Neural cell (in vitro differentiated cells): ENCODE data around the gene CFDP1. TPM values are rescaled to one million over a fixed set of nuclear protein-coding genes. Genes with fewer than 3 reads are reported as not detected.

Experiments used
- H2AFZ ChIP-seq: fragments of 200-600, 300-800 bp; sonication (generic), shearing (Covaris generic); 2 replicates; pipeline ENCODE4 v1.6.0; 2014; ENCODE audit warnings: low read depth, mild to moderate bottlenecking, antibody characterized with exemption, low read length, moderate library complexity
- H3F3A ChIP-seq: fragments of 200-600 bp; shearing (Covaris generic); 2 replicates; pipeline ENCODE4 v1.6.1; 2016; ENCODE audit warnings: mild to moderate bottlenecking, moderate library complexity, mixed read lengths, antibody characterized with exemption, low read length; ENCODE audit not compliant: insufficient read depth, poor library complexity, severe bottlenecking
- H3K27ac ChIP-seq: fragments of 200-600, 300-800 bp; sonication (generic), shearing (Covaris generic); 2 replicates; pipeline ENCODE4 v1.5.1; 2014; ENCODE audit warnings: mild to moderate bottlenecking, low read length, moderate library complexity
- H3K27me3 ChIP-seq: fragments of 300-800, 200-600 bp; sonication (generic), shearing (Covaris generic); 2 replicates; pipeline ENCODE4 v1.6.0; 2014; ENCODE audit warnings: mild to moderate bottlenecking, low read depth, low read length, moderate library complexity; ENCODE audit not compliant: insufficient read depth
- H3K36me3 ChIP-seq: fragments of 300-800, 200-600 bp; sonication (generic), shearing (Covaris generic); 2 replicates; pipeline ENCODE4 v1.5.1; 2014; ENCODE audit warnings: mild to moderate bottlenecking, antibody characterized with exemption, low read length, moderate library complexity; ENCODE audit not compliant: insufficient read depth
- H3K4me2 ChIP-seq: fragments of 300-800, 200-600 bp; sonication (generic), shearing (Covaris generic); 2 replicates; pipeline ENCODE4 v1.6.0; 2014; ENCODE audit warnings: mild to moderate bottlenecking, low read length
- H3K4me3 ChIP-seq: fragments of 300-800, 200-600 bp; sonication (generic), shearing (Covaris generic); 2 replicates; pipeline ENCODE4 v1.5.1; 2014; ENCODE audit warnings: mild to moderate bottlenecking, low read length, moderate library complexity
- H3K79me2 ChIP-seq: fragments of 200-600 bp; shearing (Covaris generic); replicated peaks from 2 replicates; pipeline ENCODE4 v1.6.0; 2014; ENCODE audit warnings: mild to moderate bottlenecking, low read length, moderate library complexity; ENCODE audit not compliant: insufficient read depth
- H3K9ac ChIP-seq: fragments of 300-800, 200-600 bp; sonication (generic), shearing (Covaris generic); 2 replicates; pipeline ENCODE4 v1.6.1; 2016; ENCODE audit warnings: mild to moderate bottlenecking, low read length, mixed read lengths
- H3K9me2 ChIP-seq: fragments of 200-600 bp; shearing (Covaris generic); 2 replicates; pipeline ENCODE4 v1.6.1; 2016; ENCODE audit warnings: mild to moderate bottlenecking, low read length, mixed read lengths; ENCODE audit not compliant: insufficient read depth
- H3K9me3 ChIP-seq: fragments of 200-600, 300-800 bp; sonication (generic), shearing (Covaris generic); 2 replicates; pipeline ENCODE4 v1.6.1; 2016; ENCODE audit warnings: mild to moderate bottlenecking, mixed run types, low read length, moderate library complexity, mixed read lengths
- H4K20me1 ChIP-seq: fragments of 200-600 bp; shearing (Covaris generic); 2 replicates; pipeline ENCODE4 v1.6.1; 2016; ENCODE audit warnings: mild to moderate bottlenecking, mixed run types; ENCODE audit not compliant: insufficient read depth
- CTCF ChIP-seq: fragments of 450-650 bp; IDR thresholded peaks from 2 replicates; pipeline ENCODE4 v1.5.1; 2014; ENCODE audit warnings: antibody characterized with exemption, mild to moderate bottlenecking, moderate library complexity; ENCODE audit not compliant: poor library complexity, severe bottlenecking
- EP300 ChIP-seq: fragments of 450-650 bp; conservative IDR thresholded peaks from 2 replicates; pipeline ENCODE4 v1.6.1; 2014; ENCODE audit warnings: antibody characterized with exemption, mild to moderate bottlenecking, moderate library complexity; ENCODE audit not compliant: poor library complexity, severe bottlenecking
- EZH2 ChIP-seq: fragments of 200-600, 300-800 bp; shearing (Covaris generic), sonication (generic); IDR thresholded peaks from 2 replicates; pipeline ENCODE4 v1.6.1; 2014; ENCODE audit warnings: antibody characterized with exemption, low read length, borderline replicate concordance, mild to moderate bottlenecking; ENCODE audit not compliant: insufficient read depth, poor library complexity, severe bottlenecking
- MXI1 ChIP-seq: fragments of 450-650 bp; conservative IDR thresholded peaks from 2 replicates; pipeline ENCODE4 v1.6.1; 2014; ENCODE audit warnings: antibody characterized with exemption, mild to moderate bottlenecking; ENCODE audit not compliant: poor library complexity, severe bottlenecking
- POLR2AphosphoS5 ChIP-seq: IDR thresholded peaks from 2 replicates; pipeline ENCODE4 v1.6.1; 2012
- RAD21 ChIP-seq: fragments of 450-650 bp; conservative IDR thresholded peaks from 2 replicates; pipeline ENCODE4 v1.6.1; 2014; ENCODE audit warnings: antibody characterized with exemption, mild to moderate bottlenecking, moderate library complexity
- SMC3 ChIP-seq: fragments of 450-650 bp; conservative IDR thresholded peaks from 2 replicates; pipeline ENCODE4 v1.6.1; 2014; ENCODE audit warnings: antibody characterized with exemption, mild to moderate bottlenecking, moderate library complexity; ENCODE audit not compliant: poor library complexity
- TAF1 ChIP-seq: IDR thresholded peaks from 2 replicates; pipeline ENCODE4 v1.6.1; 2012; ENCODE audit warnings: low read depth
- polyA plus RNA-seq: library from polyadenylated mRNA; depleted of rRNA; stranded (reverse); fragments of >200 nt; gene quantifications from 2 replicates; pipeline ENCODE4 v1.2.3, GENCODE V29; 2014
- TF ChIP-seq, protein P1 (sequence below): IDR thresholded peaks from 2 replicates; pipeline ENCODE4 v1.6.1; 2012; ENCODE audit warnings: borderline replicate concordance

Gene CFDP1
- polyA plus RNA-seq, 1 donor from 2014 or later = 201 TPM

- TF ChIP-seq EP300 (no peak), TAF1 (no peak), SMC3 (no peak), MXI1 (no peak), CTCF (no peak), EZH2 (no peak), RAD21 (no peak), POLR2AphosphoS5 (no peak)
- no peaks in the 10 kb centered on the region for H3K9me2 ChIP-seq
- H3K79me2 ChIP-seq = peaks cover 17% of the 10 kb centered on the region
- no peak overlapping the region for H3K4me2 ChIP-seq
- H3K9me3 ChIP-seq = no peaks in the 10 kb centered on the region
- H4K20me1 ChIP-seq = no peaks in the 10 kb centered on the region
- no peaks in the 10 kb centered on the region for H3K27me3 ChIP-seq
- H3K4me3 ChIP-seq = no peak overlapping the region
- H3K27ac ChIP-seq = no peak overlapping the region
- no peaks in the 10 kb centered on the region for H3K36me3 ChIP-seq
- no peaks in the 10 kb centered on the region for H3F3A ChIP-seq
- H3K9ac ChIP-seq = no peak overlapping the region
- H2AFZ ChIP-seq = no peak overlapping the region
Measured at GRCh38 chr16:75415169-75415905, 18.0 kb downstream of the CFDP1 start.

DNA sequence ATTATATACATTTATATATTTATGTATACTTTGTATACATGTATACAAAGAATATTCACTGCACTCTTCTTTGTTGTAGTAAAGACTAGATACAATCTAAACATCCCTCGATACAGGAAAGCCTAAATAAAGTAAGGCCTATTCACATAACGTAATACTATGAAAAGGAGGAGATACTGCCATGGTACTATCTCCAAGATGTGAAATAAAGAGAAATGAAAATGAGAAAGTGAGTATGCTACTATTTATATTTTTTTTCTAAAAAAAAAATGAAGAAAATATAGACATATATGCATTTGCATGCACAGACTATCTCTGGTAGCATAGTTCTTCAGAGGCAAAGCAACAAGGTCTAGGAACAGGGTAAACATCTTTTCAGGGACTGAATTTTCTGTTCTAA is 19.4 kb downstream of the CFDP1 start:
- Histone ChIP-seq H2AFZ (no peak overlapping the region), H3K9me3 (no peaks in the 10 kb centered on the region), H3K27me3 (no peaks in the 10 kb centered on the region), H3K79me2 (peaks cover 11% of the 10 kb centered on the region), H3K36me3 (no peaks in the 10 kb centered on the region), H3K9me2 (no peaks in the 10 kb centered on the region), H3K4me2 (no peak overlapping the region), H3K9ac (no peak overlapping the region), H3K27ac (no peak overlapping the region), H4K20me1 (no peaks in the 10 kb centered on the region), H3K4me3 (no peak overlapping the region), H3F3A (no peaks in the 10 kb centered on the region)
- TF ChIP-seq TAF1 (no peak), POLR2AphosphoS5 (no peak), SMC3 (no peak), MXI1 (no peak), CTCF (no peak), RAD21 (no peak), EP300 (no peak), EZH2 (no peak)
- TF ChIP-seq, protein P1, sequence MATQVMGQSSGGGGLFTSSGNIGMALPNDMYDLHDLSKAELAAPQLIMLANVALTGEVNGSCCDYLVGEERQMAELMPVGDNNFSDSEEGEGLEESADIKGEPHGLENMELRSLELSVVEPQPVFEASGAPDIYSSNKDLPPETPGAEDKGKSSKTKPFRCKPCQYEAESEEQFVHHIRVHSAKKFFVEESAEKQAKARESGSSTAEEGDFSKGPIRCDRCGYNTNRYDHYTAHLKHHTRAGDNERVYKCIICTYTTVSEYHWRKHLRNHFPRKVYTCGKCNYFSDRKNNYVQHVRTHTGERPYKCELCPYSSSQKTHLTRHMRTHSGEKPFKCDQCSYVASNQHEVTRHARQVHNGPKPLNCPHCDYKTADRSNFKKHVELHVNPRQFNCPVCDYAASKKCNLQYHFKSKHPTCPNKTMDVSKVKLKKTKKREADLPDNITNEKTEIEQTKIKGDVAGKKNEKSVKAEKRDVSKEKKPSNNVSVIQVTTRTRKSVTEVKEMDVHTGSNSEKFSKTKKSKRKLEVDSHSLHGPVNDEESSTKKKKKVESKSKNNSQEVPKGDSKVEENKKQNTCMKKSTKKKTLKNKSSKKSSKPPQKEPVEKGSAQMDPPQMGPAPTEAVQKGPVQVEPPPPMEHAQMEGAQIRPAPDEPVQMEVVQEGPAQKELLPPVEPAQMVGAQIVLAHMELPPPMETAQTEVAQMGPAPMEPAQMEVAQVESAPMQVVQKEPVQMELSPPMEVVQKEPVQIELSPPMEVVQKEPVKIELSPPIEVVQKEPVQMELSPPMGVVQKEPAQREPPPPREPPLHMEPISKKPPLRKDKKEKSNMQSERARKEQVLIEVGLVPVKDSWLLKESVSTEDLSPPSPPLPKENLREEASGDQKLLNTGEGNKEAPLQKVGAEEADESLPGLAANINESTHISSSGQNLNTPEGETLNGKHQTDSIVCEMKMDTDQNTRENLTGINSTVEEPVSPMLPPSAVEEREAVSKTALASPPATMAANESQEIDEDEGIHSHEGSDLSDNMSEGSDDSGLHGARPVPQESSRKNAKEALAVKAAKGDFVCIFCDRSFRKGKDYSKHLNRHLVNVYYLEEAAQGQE = no peak
